ENCODE measurements around the gene VWA5B1.

Gene VWA5B1

GRCh38 chr1:20381961-20382360 lies 91.3 kb downstream of the VWA5B1 start:
- TF ChIP-seq FOXP2 (optimal IDR thresholded peaks at IDR 0.05; ENCODE audit: control extremely low read depth, extremely low read length, insufficient read depth) (no peak), POLR2AphosphoS5 (IDR thresholded peaks at IDR 0.05; ENCODE audit: borderline replicate concordance, low read depth, low read length) (no peak), EZH2 (IDR thresholded peaks at IDR 0.05) (no peak)
- H3K9ac ChIP-seq (ENCODE audit: insufficient read length), result no peak overlapping the region
- DNase-seq (ENCODE audit: low read depth, low spot score), result no peak
- no peaks in the 10 kb centered on the region for H3K36me3 ChIP-seq (ENCODE audit: insufficient read depth, low read length)
- no peaks in the 10 kb centered on the region for H3K9me3 ChIP-seq (ENCODE audit: low read depth, low read length)
- no peak overlapping the region for H3K27ac ChIP-seq
- H3K4me3 ChIP-seq, result no peak overlapping the region

- no peaks in the 10 kb centered on the region for H3K9me3 ChIP-seq (ENCODE audit: low read depth, low read length)
- H3K27ac ChIP-seq, result no peak overlapping the region
- no peaks in the 10 kb centered on the region for H3K36me3 ChIP-seq (ENCODE audit: insufficient read depth, low read length)
- DNase-seq (ENCODE audit: low read depth, low spot score), result no peak
- TF ChIP-seq POLR2AphosphoS5 (IDR thresholded peaks at IDR 0.05; ENCODE audit: borderline replicate concordance, low read depth, low read length), result no peak
- TF ChIP-seq FOXP2 (optimal IDR thresholded peaks at IDR 0.05; ENCODE audit: control extremely low read depth, extremely low read length, insufficient read depth), result no peak
- TF ChIP-seq EZH2 (IDR thresholded peaks at IDR 0.05), result no peak
- no peak overlapping the region for H3K9ac ChIP-seq (ENCODE audit: insufficient read length)
- no peak overlapping the region for H3K4me3 ChIP-seq
Observed at GRCh38 chr1:20382711-20383110, 92.0 kb downstream of the VWA5B1 start.

- H3K36me3 ChIP-seq (ENCODE audit: insufficient read depth, low read length), result no peaks in the 10 kb centered on the region
- no peak overlapping the region for H3K4me3 ChIP-seq
- no peak for TF ChIP-seq FOXP2 (optimal IDR thresholded peaks at IDR 0.05; ENCODE audit: control extremely low read depth, extremely low read length, insufficient read depth)
- TF ChIP-seq EZH2 (IDR thresholded peaks at IDR 0.05), result no peak
- TF ChIP-seq POLR2AphosphoS5 (IDR thresholded peaks at IDR 0.05; ENCODE audit: borderline replicate concordance, low read depth, low read length), result no peak
- H3K9ac ChIP-seq (ENCODE audit: insufficient read length), result no peak overlapping the region
- no peak overlapping the region for H3K27ac ChIP-seq
- no peak for DNase-seq (ENCODE audit: low read depth, low spot score)
- H3K9me3 ChIP-seq (ENCODE audit: low read depth, low read length), result no peaks in the 10 kb centered on the region
Observed at GRCh38 chr1:20383631-20384030, 93.0 kb downstream of the VWA5B1 start.

- no peak for DNase-seq (ENCODE audit: low read depth, low spot score)
- no peak overlapping the region for H3K4me3 ChIP-seq
- no peak overlapping the region for H3K27ac ChIP-seq
- no peak for TF ChIP-seq FOXP2 (optimal IDR thresholded peaks at IDR 0.05; ENCODE audit: control extremely low read depth, extremely low read length, insufficient read depth)
- no peak for TF ChIP-seq EZH2 (IDR thresholded peaks at IDR 0.05)
- TF ChIP-seq POLR2AphosphoS5 (IDR thresholded peaks at IDR 0.05; ENCODE audit: borderline replicate concordance, low read depth, low read length), result no peak
- no peaks in the 10 kb centered on the region for H3K36me3 ChIP-seq (ENCODE audit: insufficient read depth, low read length)
- H3K9me3 ChIP-seq (ENCODE audit: low read depth, low read length), result no peaks in the 10 kb centered on the region
- H3K9ac ChIP-seq (ENCODE audit: insufficient read length), result no peak overlapping the region
Observed at GRCh38 chr1:20385630-20386029, 95.0 kb downstream of the VWA5B1 start.

GRCh38 chr1:20386323-20387081 lies 95.8 kb downstream of the VWA5B1 start:
- no peak overlapping the region for H3K4me3 ChIP-seq
- no peaks in the 10 kb centered on the region for H3K9me3 ChIP-seq (ENCODE audit: low read depth, low read length)
- no peak for TF ChIP-seq FOXP2 (optimal IDR thresholded peaks at IDR 0.05; ENCODE audit: control extremely low read depth, extremely low read length, insufficient read depth)
- TF ChIP-seq EZH2 (IDR thresholded peaks at IDR 0.05), result no peak
- no peak for TF ChIP-seq POLR2AphosphoS5 (IDR thresholded peaks at IDR 0.05; ENCODE audit: borderline replicate concordance, low read depth, low read length)
- DNase-seq (ENCODE audit: low read depth, low spot score), result no peak
- no peaks in the 10 kb centered on the region for H3K36me3 ChIP-seq (ENCODE audit: insufficient read depth, low read length)
- no peak overlapping the region for H3K9ac ChIP-seq (ENCODE audit: insufficient read length)
- no peak overlapping the region for H3K27ac ChIP-seq

- TF ChIP-seq POLR2AphosphoS5 (IDR thresholded peaks at IDR 0.05; ENCODE audit: borderline replicate concordance, low read depth, low read length) (no peak), EZH2 (IDR thresholded peaks at IDR 0.05) (no peak), FOXP2 (optimal IDR thresholded peaks at IDR 0.05; ENCODE audit: control extremely low read depth, extremely low read length, insufficient read depth) (no peak)
- no peaks in the 10 kb centered on the region for H3K36me3 ChIP-seq (ENCODE audit: insufficient read depth, low read length)
Observed at GRCh38 chr1:20389571-20389970, 98.9 kb downstream of the VWA5B1 start.

GRCh38 chr1:20390589-20391331 lies 100.1 kb downstream of the VWA5B1 start:
- Histone ChIP-seq H3K27ac (no peak overlapping the region), H3K4me3 (no peak overlapping the region), H3K36me3 (ENCODE audit: insufficient read depth, low read length) (no peaks in the 10 kb centered on the region), H3K9me3 (ENCODE audit: low read depth, low read length) (no peaks in the 10 kb centered on the region), H3K9ac (ENCODE audit: insufficient read length) (no peak overlapping the region)
- no peak for DNase-seq (ENCODE audit: low read depth, low spot score)
- TF ChIP-seq EZH2 (IDR thresholded peaks at IDR 0.05), result no peak
- TF ChIP-seq POLR2AphosphoS5 (IDR thresholded peaks at IDR 0.05; ENCODE audit: borderline replicate concordance, low read depth, low read length), result no peak
- TF ChIP-seq FOXP2 (optimal IDR thresholded peaks at IDR 0.05; ENCODE audit: control extremely low read depth, extremely low read length, insufficient read depth), result no peak

More at GRCh38 chr1:20389571-20389970, 98.9 kb downstream of the VWA5B1 start:
- H3K4me3 ChIP-seq, result no peak overlapping the region
- no peaks in the 10 kb centered on the region for H3K9me3 ChIP-seq (ENCODE audit: low read depth, low read length)
- H3K27ac ChIP-seq, result no peak overlapping the region
- no peak for DNase-seq (ENCODE audit: low read depth, low spot score)
- H3K9ac ChIP-seq (ENCODE audit: insufficient read length), result no peak overlapping the region

- Histone ChIP-seq H3K4me3 (no peak overlapping the region), H3K27ac (no peak overlapping the region), H3K9ac (ENCODE audit: insufficient read length) (no peak overlapping the region), H3K36me3 (ENCODE audit: insufficient read depth, low read length) (no peaks in the 10 kb centered on the region), H3K9me3 (ENCODE audit: low read depth, low read length) (no peaks in the 10 kb centered on the region)
- no peak for DNase-seq (ENCODE audit: low read depth, low spot score)
- TF ChIP-seq POLR2AphosphoS5 (IDR thresholded peaks at IDR 0.05; ENCODE audit: borderline replicate concordance, low read depth, low read length), result no peak
- no peak for TF ChIP-seq EZH2 (IDR thresholded peaks at IDR 0.05)
- TF ChIP-seq FOXP2 (optimal IDR thresholded peaks at IDR 0.05; ENCODE audit: control extremely low read depth, extremely low read length, insufficient read depth), result no peak
Observed at GRCh38 chr1:20395255-20395654, 104.6 kb downstream of the VWA5B1 start.

Measured in SK-N-MC (cell line).